ENCODE results near the gene ZNF573. TPM values are rescaled to one million over a fixed set of nuclear protein-coding genes. Genes with fewer than 3 reads are reported as not detected.
"Not testable (repeated sequence)": the region's sequence is repeated elsewhere in the genome, so short reads cannot be mapped to it uniquely, and the experiment has no call there.

Gene ZNF573
- polyA plus RNA-seq, 1 experiment = 3.0 TPM

GRCh38 chr19:37803249-37803840 is 24.0 kb upstream of the ZNF573 start:
- CTCF ChIA-PET = no interaction called here
- TF ChIP-seq CTCF (IDR thresholded peaks at IDR 0.05; ENCODE audit: low read depth, low read length) = no peak
- no peaks in the 10 kb centered on the region for H3K27me3 ChIP-seq (ENCODE audit: control insufficient read depth, insufficient read depth, low read length)
- POLR2A ChIA-PET = no interaction called here
- H3K9me3 ChIP-seq (ENCODE audit: control insufficient read depth, insufficient read depth, low read length) = peaks cover 47% of the 10 kb centered on the region
- H3K4me3 ChIP-seq (ENCODE audit: low read depth, low read length) = no peak overlapping the region
- no peak overlapping the region for H3K27ac ChIP-seq (ENCODE audit: low read depth, low read length)
- no peak for DNase-seq (ENCODE audit: low read depth, low spot score)

- Histone ChIP-seq H3K27ac (ENCODE audit: low read depth, low read length) (no peak overlapping the region), H3K9me3 (ENCODE audit: control insufficient read depth, insufficient read depth, low read length) (peaks cover 40% of the 10 kb centered on the region), H3K27me3 (ENCODE audit: control insufficient read depth, insufficient read depth, low read length) (no peaks in the 10 kb centered on the region), H3K4me3 (ENCODE audit: low read depth, low read length) (no peak overlapping the region)
- no peak for DNase-seq (ENCODE audit: low read depth, low spot score)
- CTCF ChIA-PET = no interaction called here
- no peak for TF ChIP-seq CTCF (IDR thresholded peaks at IDR 0.05; ENCODE audit: low read depth, low read length)
- POLR2A ChIA-PET = no interaction called here
Observed at GRCh38 chr19:37790244-37790925, 11.0 kb upstream of the ZNF573 start.

GRCh38 chr19:37778613-37779126 is 716 bp downstream of the ZNF573 start:
- no peak overlapping the region for H3K27ac ChIP-seq (ENCODE audit: low read depth, low read length)
- POLR2A ChIA-PET = no interaction called here
- TF ChIP-seq CTCF (IDR thresholded peaks at IDR 0.05; ENCODE audit: low read depth, low read length) = no peak
- CTCF ChIA-PET = interaction anchor here (1.5 kb wide), 1 partner anchor 59 kb away, joined by 4 read pairs; the partner anchor contains the start of gene ZNF607
- H3K27me3 ChIP-seq (ENCODE audit: control insufficient read depth, insufficient read depth, low read length) = no peaks in the 10 kb centered on the region
- peaks cover 6% of the 10 kb centered on the region for H3K9me3 ChIP-seq (ENCODE audit: control insufficient read depth, insufficient read depth, low read length)
- H3K4me3 ChIP-seq (ENCODE audit: low read depth, low read length) = peak overlapping the region; percentile 99
- no peak for DNase-seq (ENCODE audit: low read depth, low spot score)

GRCh38 chr19:37770985-37771384 is 8.4 kb downstream of the ZNF573 start:
- Histone ChIP-seq H3K27me3 (ENCODE audit: control insufficient read depth, insufficient read depth, low read length) (no peaks in the 10 kb centered on the region), H3K9me3 (ENCODE audit: control insufficient read depth, insufficient read depth, low read length) (peaks cover 5% of the 10 kb centered on the region), H3K27ac (ENCODE audit: low read depth, low read length) (no peak overlapping the region), H3K4me3 (ENCODE audit: low read depth, low read length) (no peak overlapping the region)
- POLR2A ChIA-PET = no interaction called here
- no peak for DNase-seq (ENCODE audit: low read depth, low spot score)
- no peak for TF ChIP-seq CTCF (IDR thresholded peaks at IDR 0.05; ENCODE audit: low read depth, low read length)
- CTCF ChIA-PET = interaction anchor here (0.7 kb wide), 1 partner anchor 133 kb away, joined by 3 read pairs; no protein-coding TSS in a partner anchor

DNA sequence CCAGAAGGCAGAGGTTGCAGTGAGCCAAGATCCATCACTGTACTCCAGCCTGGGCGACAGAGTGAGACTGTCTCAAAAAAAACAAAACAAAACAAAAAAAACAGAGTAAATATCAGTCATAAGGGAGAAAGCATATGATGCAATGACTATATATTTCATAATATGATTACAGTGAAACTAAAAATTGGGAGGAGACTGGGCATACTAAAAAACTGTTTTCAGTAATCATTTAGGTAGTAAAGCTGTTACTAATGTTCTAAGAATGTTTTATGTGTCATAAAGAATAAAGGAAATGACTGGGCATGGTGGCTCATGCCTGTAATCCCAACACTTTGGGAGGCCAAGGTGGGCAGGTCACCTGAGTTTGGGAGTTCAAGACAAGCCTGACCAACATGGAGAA is 15.9 kb downstream of the ZNF573 start:
- no peak for DNase-seq (ENCODE audit: low read depth, low spot score)
- ChIA-PET CTCF (no interaction called here), POLR2A (no interaction called here)
- H3K27me3 ChIP-seq (ENCODE audit: control insufficient read depth, insufficient read depth, low read length) = no peaks in the 10 kb centered on the region
- H3K4me3 ChIP-seq (ENCODE audit: low read depth, low read length) = no peak overlapping the region
- H3K9me3 ChIP-seq (ENCODE audit: control insufficient read depth, insufficient read depth, low read length) = peaks cover 13% of the 10 kb centered on the region
- TF ChIP-seq CTCF (IDR thresholded peaks at IDR 0.05; ENCODE audit: low read depth, low read length) = no peak
- H3K27ac ChIP-seq (ENCODE audit: low read depth, low read length) = no peak overlapping the region

DNA sequence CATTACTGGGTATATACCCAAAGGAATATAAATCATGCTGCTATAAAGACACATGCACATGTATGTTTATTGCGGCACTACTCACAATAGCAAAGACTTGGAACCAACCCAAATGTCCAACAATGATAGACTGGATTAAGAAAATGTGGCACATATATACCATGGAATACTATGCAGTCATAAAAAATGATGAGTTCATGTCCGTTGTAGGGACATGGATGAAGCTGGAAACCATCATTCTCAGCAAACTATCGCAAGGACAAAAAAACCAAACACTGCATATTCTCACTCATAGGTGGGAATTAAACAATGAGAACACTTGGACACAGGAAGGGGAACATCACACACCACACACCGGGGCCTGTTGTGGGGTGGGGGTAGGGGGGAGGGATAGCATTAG is 21.7 kb downstream of the ZNF573 start:
- H3K9me3 ChIP-seq (ENCODE audit: control insufficient read depth, insufficient read depth, low read length); H3K4me3 ChIP-seq (ENCODE audit: low read depth, low read length); POLR2A ChIA-PET; CTCF ChIA-PET; H3K27ac ChIP-seq (ENCODE audit: low read depth, low read length); DNase-seq (ENCODE audit: low read depth, low spot score); H3K27me3 ChIP-seq (ENCODE audit: control insufficient read depth, insufficient read depth, low read length): not testable (repeated sequence)

Data from AG04450 (cell line).